Ovary (tissue), 3 donors: ENCODE measurements around the gene TMEM266.

Experiments used
- CTCF ChIP-seq, 3 donors: fragments of 450-650 bp in 2 of 3; fragments of 200-600 bp in 1 of 3; IDR thresholded peaks; one replicate each; pipeline versions ENCODE4 v1.5.1 to v1.8.0; 2016 to 2022; ENCODE audit warnings: antibody characterized with exemption in 3 of 3, mild to moderate bottlenecking in 1 of 3
- EP300 ChIP-seq: sonication (generic); formaldehyde crosslinking; IDR thresholded peaks from one replicate; pipeline ENCODE4 v1.6.1; 2017; ENCODE audit warnings: antibody characterized with exemption
- POLR2A ChIP-seq: fragments of 450-650 bp; IDR thresholded peaks from one replicate; pipeline ENCODE4 v1.6.1; 2017; ENCODE audit warnings: antibody characterized with exemption, mild to moderate bottlenecking, moderate library complexity
- donor health status: DM: no; HTN: no; CAD: no.

DNA sequence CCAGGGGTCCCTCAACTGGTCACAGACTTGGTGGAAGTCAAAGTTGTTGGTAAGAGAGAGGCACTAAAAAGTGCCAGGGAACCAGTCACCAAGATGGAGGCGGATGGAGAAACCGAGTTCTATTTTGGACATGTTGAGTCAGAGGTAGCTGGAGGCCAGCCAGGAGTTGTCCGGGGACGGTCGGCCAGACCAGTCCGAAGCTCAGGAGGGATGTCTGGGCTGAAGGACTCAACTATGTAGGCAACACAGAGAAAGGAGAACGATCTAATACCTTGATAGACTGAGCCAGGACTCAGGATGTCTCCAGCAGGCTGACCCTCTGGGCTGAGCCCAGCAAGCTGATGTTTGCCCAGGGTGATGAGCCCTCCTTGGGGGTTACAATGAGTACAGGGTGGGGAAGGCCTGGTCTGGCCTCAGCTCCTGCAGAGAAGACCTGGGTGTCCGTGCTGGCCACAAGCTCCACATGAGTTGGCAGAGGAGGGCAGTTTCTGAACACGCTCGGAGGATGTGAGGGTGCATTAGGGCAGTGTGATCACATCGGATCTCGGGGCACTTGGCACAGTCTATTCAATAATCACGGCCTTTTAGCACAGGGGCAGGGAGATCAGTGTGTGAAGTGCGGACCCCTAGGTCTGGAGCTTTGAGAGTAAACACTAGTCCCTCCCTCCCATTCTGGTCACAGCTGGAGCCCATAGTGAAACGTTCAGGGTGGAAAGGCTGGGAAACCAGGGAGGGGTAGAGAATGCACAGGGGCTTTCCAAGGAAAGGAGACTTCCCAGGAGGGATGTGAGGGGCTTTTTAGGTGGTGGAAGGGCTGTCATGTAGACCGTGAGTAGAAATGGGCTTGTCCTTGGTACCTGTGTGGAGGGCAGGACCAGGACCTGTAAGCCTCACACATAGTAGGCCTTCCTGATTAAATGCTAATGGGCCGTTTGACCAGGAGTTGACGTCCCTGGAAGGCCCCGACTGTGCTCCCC, 139.6 kb downstream of the TMEM266 start:
- TF ChIP-seq CTCF (IDR thresholded peaks at IDR 0.05) = no peak
- no peak for TF ChIP-seq EP300
- TF ChIP-seq POLR2A = no peak
